OCI-LY3 (cell line): ENCODE results near the gene MAK.

Experiments used
- CTCF ChIP-seq: fragments of 200-600, 300-600 bp; sonication (generic); IDR thresholded peaks from 2 replicates; pipeline ENCODE4 v1.5.1; 2014; ENCODE audit warnings: antibody characterized with exemption, low read length, low read depth
- EZH2phosphoT487 ChIP-seq: fragments of 200-600 bp; shearing (Covaris generic); IDR thresholded peaks from 2 replicates; pipeline ENCODE4 v1.6.1; 2018; ENCODE audit warnings: antibody characterized with exemption, mixed run types, low read depth

GRCh38 chr6:10736731-10737130, 101.6 kb downstream of the MAK start:
- TF ChIP-seq CTCF (no peak), EZH2phosphoT487 (no peak)
